ENCODE results near the gene APOLD1.

DNA sequence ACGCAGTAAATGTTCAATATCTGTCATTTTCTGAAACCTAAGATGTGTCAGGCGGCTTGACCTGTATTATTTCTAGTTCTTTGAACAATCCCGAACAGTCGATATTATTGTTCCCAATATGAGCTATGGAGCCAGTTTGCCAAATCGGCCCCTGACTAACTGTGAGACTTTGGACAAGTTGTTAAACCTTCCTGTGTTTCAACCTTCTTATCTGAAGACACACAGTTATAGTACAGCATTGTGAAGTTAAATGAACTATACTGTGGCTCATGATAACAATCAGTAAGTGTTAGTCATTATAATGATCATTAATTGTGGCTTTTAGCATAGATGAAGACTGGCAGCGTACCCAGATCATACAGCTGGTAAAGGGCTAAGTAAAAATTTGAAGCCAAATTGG lies 51.1 kb downstream of the APOLD1 start:
- TF ChIP-seq, protein P1, sequence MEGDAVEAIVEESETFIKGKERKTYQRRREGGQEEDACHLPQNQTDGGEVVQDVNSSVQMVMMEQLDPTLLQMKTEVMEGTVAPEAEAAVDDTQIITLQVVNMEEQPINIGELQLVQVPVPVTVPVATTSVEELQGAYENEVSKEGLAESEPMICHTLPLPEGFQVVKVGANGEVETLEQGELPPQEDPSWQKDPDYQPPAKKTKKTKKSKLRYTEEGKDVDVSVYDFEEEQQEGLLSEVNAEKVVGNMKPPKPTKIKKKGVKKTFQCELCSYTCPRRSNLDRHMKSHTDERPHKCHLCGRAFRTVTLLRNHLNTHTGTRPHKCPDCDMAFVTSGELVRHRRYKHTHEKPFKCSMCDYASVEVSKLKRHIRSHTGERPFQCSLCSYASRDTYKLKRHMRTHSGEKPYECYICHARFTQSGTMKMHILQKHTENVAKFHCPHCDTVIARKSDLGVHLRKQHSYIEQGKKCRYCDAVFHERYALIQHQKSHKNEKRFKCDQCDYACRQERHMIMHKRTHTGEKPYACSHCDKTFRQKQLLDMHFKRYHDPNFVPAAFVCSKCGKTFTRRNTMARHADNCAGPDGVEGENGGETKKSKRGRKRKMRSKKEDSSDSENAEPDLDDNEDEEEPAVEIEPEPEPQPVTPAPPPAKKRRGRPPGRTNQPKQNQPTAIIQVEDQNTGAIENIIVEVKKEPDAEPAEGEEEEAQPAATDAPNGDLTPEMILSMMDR (IDR thresholded peaks at IDR 0.05), result no peak
- TF ChIP-seq POLR2A (IDR thresholded peaks at IDR 0.05), result no peak
